ENCODE results near the gene NEDD8. TPM values are rescaled to one million over a fixed set of nuclear protein-coding genes. Genes with fewer than 3 reads are reported as not detected.

The NEDD8 gene
- polyA plus RNA-seq, 1 donor from 2014 or later, result 431 TPM

DNA sequence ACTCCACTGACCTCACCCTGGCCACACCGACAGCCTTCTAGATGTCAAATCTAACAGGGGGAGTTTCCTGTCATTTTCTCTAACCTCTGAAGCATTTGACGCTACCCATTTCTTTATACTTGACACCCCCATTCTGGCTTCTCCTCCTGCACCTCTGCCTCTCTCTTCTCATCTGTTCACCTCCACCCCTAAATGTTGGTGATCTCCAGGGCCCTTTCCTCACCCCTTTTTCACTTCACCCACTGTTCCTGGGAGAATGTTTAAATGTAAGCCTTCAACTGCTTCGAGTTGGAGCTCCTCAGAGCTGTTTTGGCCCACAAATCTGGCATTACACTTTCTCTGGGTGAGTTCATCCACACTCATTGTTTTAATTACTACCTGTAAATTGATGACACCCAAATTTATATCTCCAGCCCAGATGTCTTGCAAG lies 39.7 kb upstream of the NEDD8 start:
- TF ChIP-seq TAF1 (IDR thresholded peaks at IDR 0.05; ENCODE audit: low read depth) (no peak), POLR2AphosphoS5 (IDR thresholded peaks at IDR 0.05) (no peak), SMC3 (conservative IDR thresholded peaks at IDR 0.05; ENCODE audit: poor library complexity) (no peak), MXI1 (conservative IDR thresholded peaks at IDR 0.05; ENCODE audit: poor library complexity, severe bottlenecking) (no peak), EP300 (conservative IDR thresholded peaks at IDR 0.05; ENCODE audit: poor library complexity, severe bottlenecking) (no peak), RAD21 (conservative IDR thresholded peaks at IDR 0.05) (no peak), EZH2 (IDR thresholded peaks at IDR 0.05; ENCODE audit: borderline replicate concordance, insufficient read depth, low read length, poor library complexity, severe bottlenecking) (no peak)
- TF ChIP-seq, protein P1, sequence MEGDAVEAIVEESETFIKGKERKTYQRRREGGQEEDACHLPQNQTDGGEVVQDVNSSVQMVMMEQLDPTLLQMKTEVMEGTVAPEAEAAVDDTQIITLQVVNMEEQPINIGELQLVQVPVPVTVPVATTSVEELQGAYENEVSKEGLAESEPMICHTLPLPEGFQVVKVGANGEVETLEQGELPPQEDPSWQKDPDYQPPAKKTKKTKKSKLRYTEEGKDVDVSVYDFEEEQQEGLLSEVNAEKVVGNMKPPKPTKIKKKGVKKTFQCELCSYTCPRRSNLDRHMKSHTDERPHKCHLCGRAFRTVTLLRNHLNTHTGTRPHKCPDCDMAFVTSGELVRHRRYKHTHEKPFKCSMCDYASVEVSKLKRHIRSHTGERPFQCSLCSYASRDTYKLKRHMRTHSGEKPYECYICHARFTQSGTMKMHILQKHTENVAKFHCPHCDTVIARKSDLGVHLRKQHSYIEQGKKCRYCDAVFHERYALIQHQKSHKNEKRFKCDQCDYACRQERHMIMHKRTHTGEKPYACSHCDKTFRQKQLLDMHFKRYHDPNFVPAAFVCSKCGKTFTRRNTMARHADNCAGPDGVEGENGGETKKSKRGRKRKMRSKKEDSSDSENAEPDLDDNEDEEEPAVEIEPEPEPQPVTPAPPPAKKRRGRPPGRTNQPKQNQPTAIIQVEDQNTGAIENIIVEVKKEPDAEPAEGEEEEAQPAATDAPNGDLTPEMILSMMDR (IDR thresholded peaks at IDR 0.05; ENCODE audit: poor library complexity, severe bottlenecking), result no peak
- TF ChIP-seq, protein P2, sequence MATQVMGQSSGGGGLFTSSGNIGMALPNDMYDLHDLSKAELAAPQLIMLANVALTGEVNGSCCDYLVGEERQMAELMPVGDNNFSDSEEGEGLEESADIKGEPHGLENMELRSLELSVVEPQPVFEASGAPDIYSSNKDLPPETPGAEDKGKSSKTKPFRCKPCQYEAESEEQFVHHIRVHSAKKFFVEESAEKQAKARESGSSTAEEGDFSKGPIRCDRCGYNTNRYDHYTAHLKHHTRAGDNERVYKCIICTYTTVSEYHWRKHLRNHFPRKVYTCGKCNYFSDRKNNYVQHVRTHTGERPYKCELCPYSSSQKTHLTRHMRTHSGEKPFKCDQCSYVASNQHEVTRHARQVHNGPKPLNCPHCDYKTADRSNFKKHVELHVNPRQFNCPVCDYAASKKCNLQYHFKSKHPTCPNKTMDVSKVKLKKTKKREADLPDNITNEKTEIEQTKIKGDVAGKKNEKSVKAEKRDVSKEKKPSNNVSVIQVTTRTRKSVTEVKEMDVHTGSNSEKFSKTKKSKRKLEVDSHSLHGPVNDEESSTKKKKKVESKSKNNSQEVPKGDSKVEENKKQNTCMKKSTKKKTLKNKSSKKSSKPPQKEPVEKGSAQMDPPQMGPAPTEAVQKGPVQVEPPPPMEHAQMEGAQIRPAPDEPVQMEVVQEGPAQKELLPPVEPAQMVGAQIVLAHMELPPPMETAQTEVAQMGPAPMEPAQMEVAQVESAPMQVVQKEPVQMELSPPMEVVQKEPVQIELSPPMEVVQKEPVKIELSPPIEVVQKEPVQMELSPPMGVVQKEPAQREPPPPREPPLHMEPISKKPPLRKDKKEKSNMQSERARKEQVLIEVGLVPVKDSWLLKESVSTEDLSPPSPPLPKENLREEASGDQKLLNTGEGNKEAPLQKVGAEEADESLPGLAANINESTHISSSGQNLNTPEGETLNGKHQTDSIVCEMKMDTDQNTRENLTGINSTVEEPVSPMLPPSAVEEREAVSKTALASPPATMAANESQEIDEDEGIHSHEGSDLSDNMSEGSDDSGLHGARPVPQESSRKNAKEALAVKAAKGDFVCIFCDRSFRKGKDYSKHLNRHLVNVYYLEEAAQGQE (IDR thresholded peaks at IDR 0.05; ENCODE audit: borderline replicate concordance), result no peak
- Histone ChIP-seq H3K9me3 (ENCODE audit: low read length) (no peaks in the 10 kb centered on the region), H3K4me3 (ENCODE audit: low read length) (peak overlapping the region; percentile 88), H3K27me3 (ENCODE audit: insufficient read depth, low read depth, low read length) (no peaks in the 10 kb centered on the region), H4K20me1 (ENCODE audit: insufficient read depth) (no peaks in the 10 kb centered on the region), H3K9me2 (ENCODE audit: insufficient read depth, low read length) (no peaks in the 10 kb centered on the region), H3K36me3 (ENCODE audit: insufficient read depth, low read length) (no peaks in the 10 kb centered on the region), H3F3A (ENCODE audit: insufficient read depth, low read length, poor library complexity, severe bottlenecking) (no peaks in the 10 kb centered on the region), H3K4me2 (ENCODE audit: low read length) (peak overlapping the region; percentile 53), H2AFZ (ENCODE audit: low read depth, low read length) (peak overlapping the region; percentile 88), H3K79me2 (replicated peaks; ENCODE audit: insufficient read depth, low read length) (no peaks in the 10 kb centered on the region), H3K27ac (ENCODE audit: low read length) (peak overlapping the region; percentile 34), H3K9ac (ENCODE audit: low read length) (peak overlapping the region; percentile 86)

DNA sequence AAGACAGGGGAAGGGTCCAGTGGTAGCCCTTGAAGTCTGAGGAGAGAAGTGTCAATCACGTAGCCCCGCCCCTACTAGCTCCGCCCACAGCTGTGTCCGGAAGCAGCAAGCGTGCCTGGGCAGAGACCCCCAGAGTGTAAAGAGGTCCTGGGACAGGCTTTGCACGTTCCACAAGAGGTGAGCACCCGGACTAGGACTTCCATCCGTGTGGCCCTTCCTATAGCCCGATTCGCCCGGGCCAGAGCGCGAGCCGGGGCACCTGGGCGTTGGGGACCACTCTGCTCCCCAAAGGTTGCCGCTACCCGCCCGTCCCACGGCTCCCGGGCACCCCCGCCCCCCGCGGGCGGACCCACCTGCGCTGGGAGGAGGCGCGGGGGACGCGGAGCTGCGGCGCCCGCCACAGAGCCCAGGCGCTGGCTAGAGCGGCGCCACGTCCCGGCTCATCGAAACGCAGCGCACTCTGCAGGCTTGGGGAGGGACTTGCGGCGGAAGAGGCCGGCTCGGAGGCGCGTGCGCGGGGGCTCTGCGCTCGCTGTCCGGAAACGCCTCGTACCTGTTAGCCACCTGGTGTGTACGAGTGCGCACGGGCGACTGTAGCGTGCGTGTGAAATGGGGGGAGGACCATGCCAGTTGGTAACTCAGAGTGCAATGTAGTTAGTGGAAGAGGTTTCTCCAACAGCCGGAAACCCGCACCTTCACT lies 39.1 kb upstream of the NEDD8 start, which contains the start of gene RABGGTA:
Gene RABGGTA (minus strand): TSS at position 464 of the 700 bp plus-strand sequence. CDS start 482 bp downstream, outside the sequence.
- peak within 1 kb of the TSS; percentile 88 for H2AFZ ChIP-seq (ENCODE audit: low read depth, low read length)
- no peaks in the 10 kb centered on the region for H3F3A ChIP-seq (ENCODE audit: insufficient read depth, low read length, poor library complexity, severe bottlenecking)
- H3K9ac ChIP-seq (ENCODE audit: low read length), result peak within 1 kb of the TSS; percentile 86
- no peaks in the 10 kb centered on the region for H3K36me3 ChIP-seq (ENCODE audit: insufficient read depth, low read length)
- H3K4me2 ChIP-seq (ENCODE audit: low read length), result peak within 1 kb of the TSS; percentile 55
- no peaks in the 10 kb centered on the region for H3K27me3 ChIP-seq (ENCODE audit: insufficient read depth, low read depth, low read length)
- no peaks in the 10 kb centered on the region for H3K79me2 ChIP-seq (replicated peaks; ENCODE audit: insufficient read depth, low read length)
- H3K9me2 ChIP-seq (ENCODE audit: insufficient read depth, low read length), result no peaks in the 10 kb centered on the region
- no peaks in the 10 kb centered on the region for H3K9me3 ChIP-seq (ENCODE audit: low read length)
- TF ChIP-seq TAF1 (IDR thresholded peaks at IDR 0.05; ENCODE audit: low read depth), result no peak
- no peak for TF ChIP-seq EZH2 (IDR thresholded peaks at IDR 0.05; ENCODE audit: borderline replicate concordance, insufficient read depth, low read length, poor library complexity, severe bottlenecking)
- TF ChIP-seq MXI1 (conservative IDR thresholded peaks at IDR 0.05; ENCODE audit: poor library complexity, severe bottlenecking), result peak; percentile 86
- peak; percentile 43 for TF ChIP-seq RAD21 (conservative IDR thresholded peaks at IDR 0.05)
- TF ChIP-seq, protein P2 (IDR thresholded peaks at IDR 0.05; ENCODE audit: borderline replicate concordance), result no peak
- TF ChIP-seq SMC3 (conservative IDR thresholded peaks at IDR 0.05; ENCODE audit: poor library complexity), result no peak
- TF ChIP-seq, protein P1 (IDR thresholded peaks at IDR 0.05; ENCODE audit: poor library complexity, severe bottlenecking), result peak; percentile 98
- TF ChIP-seq POLR2AphosphoS5 (IDR thresholded peaks at IDR 0.05), result peak; percentile 46
- peak; percentile 54 for TF ChIP-seq EP300 (conservative IDR thresholded peaks at IDR 0.05; ENCODE audit: poor library complexity, severe bottlenecking)
- H4K20me1 ChIP-seq (ENCODE audit: insufficient read depth), result no peaks in the 10 kb centered on the region
- peak within 1 kb of the TSS; percentile 83 for H3K27ac ChIP-seq (ENCODE audit: low read length)
- H3K4me3 ChIP-seq (ENCODE audit: low read length), result peak within 1 kb of the TSS; percentile 88
